Fibroblast of lung (primary cell): Measurements from ENCODE around the gene WASHC4. TPM values are rescaled to one million over a fixed set of nuclear protein-coding genes. Genes with fewer than 3 reads are reported as not detected.

Source experiments
- DNase-seq, 2 donors: peaks; one replicate each; pipeline versions ENCODE4 v3.0.0 to v3.0.0-alpha.2; 2010; ENCODE audit warnings: low read depth in 2 of 2
- H2AFZ ChIP-seq: 2 replicates; pipeline ENCODE4 v1.5.1; 2012; ENCODE audit warnings: low read length, control low read depth, inconsistent platforms
- H3K27ac ChIP-seq: 2 replicates; pipeline ENCODE4 v1.5.1; 2011; ENCODE audit warnings: low read length, control low read depth; ENCODE audit not compliant: insufficient read depth
- H3K27me3 ChIP-seq: 2 replicates; pipeline ENCODE4 v1.5.1; 2011; ENCODE audit warnings: mild to moderate bottlenecking, low read length; ENCODE audit not compliant: control insufficient read depth, insufficient read depth
- H3K36me3 ChIP-seq: 2 replicates; pipeline ENCODE4 v1.5.1; 2011; ENCODE audit warnings: low read length; ENCODE audit not compliant: control insufficient read depth, insufficient read depth
- H3K4me1 ChIP-seq: 2 replicates; pipeline ENCODE4 v1.5.1; 2011; ENCODE audit warnings: low read length; ENCODE audit not compliant: control insufficient read depth, insufficient read depth; ENCODE audit errors: extremely low read depth
- H3K4me2 ChIP-seq: 2 replicates; pipeline ENCODE4 v1.5.1; 2011; ENCODE audit warnings: low read length, control low read depth; ENCODE audit not compliant: insufficient read depth; ENCODE audit errors: extremely low read depth
- H3K4me3 ChIP-seq, 4 experiments: fragments of 200-600 bp in 1 of 4; sonication (generic) in 1 of 4; replicated peaks in 1 of 4; 2 replicates each; pipeline ENCODE4 v1.5.1; 2011 to 2016; ENCODE audit warnings: low read length in 4 of 4, low read depth in 3 of 4, mild to moderate bottlenecking in 3 of 4, control low read depth in 2 of 4, inconsistent platforms in 1 of 4, mixed read lengths in 1 of 4; ENCODE audit not compliant: insufficient read depth in 1 of 4; ENCODE audit errors: control extremely low read depth in 1 of 4
- H3K79me2 ChIP-seq: 2 replicates; pipeline ENCODE4 v1.5.1; 2012; ENCODE audit warnings: mild to moderate bottlenecking, low read length, inconsistent platforms; ENCODE audit not compliant: control insufficient read depth, insufficient read depth
- H3K9ac ChIP-seq: 2 replicates; pipeline ENCODE4 v1.5.1; 2011; ENCODE audit warnings: mild to moderate bottlenecking, low read length, control low read depth; ENCODE audit not compliant: insufficient read depth
- H3K9me3 ChIP-seq: 2 replicates; pipeline ENCODE4 v1.5.1; 2012; ENCODE audit warnings: low read depth, low read length; ENCODE audit not compliant: control insufficient read depth, insufficient read depth
- H4K20me1 ChIP-seq: 2 replicates; pipeline ENCODE4 v1.5.1; 2011; ENCODE audit warnings: low read length; ENCODE audit not compliant: control insufficient read depth, insufficient read depth; ENCODE audit errors: extremely low read depth
- EZH2 ChIP-seq: IDR thresholded peaks from 2 replicates; pipeline ENCODE4 v1.5.1; 2012; ENCODE audit warnings: low read length, control low read depth, mild to moderate bottlenecking; ENCODE audit errors: missing control alignments
- polyA plus RNA-seq, 2 donors: library from polyadenylated mRNA; depleted of rRNA in 1 of 2; stranded (reverse) in 1 of 2; unstranded in 1 of 2; fragments of >200 nt; gene quantifications; 2 replicates each; pipeline ENCODE4 v1.2.1, GENCODE V29; 2011 to 2012; ENCODE audit warnings: missing spikeins in 1 of 2
- total RNA-seq: library from RNA; depleted of rRNA; stranded (reverse); fragments of >200 nt; gene quantifications from 2 replicates; pipeline ENCODE4 v1.2.1, GENCODE V29; 2014
- TF ChIP-seq, protein P1 (sequence below), 2 donors: IDR thresholded peaks in 1 of 2; conservative IDR thresholded peaks in 1 of 2; 1 replicate in 1 of 2; 2 replicates in 1 of 2; pipeline ENCODE4 v1.5.1; 2011 to 2012; ENCODE audit warnings: low read length in 2 of 2, control low read depth in 1 of 2, inconsistent platforms in 1 of 2, low read depth in 1 of 2, mild to moderate bottlenecking in 1 of 2

The WASHC4 gene
- total and polyA plus RNA-seq, 2 donors (not counting 1 experiment from before 2014, with no cell fraction given) = 56.5 to 98.3 TPM

DNA sequence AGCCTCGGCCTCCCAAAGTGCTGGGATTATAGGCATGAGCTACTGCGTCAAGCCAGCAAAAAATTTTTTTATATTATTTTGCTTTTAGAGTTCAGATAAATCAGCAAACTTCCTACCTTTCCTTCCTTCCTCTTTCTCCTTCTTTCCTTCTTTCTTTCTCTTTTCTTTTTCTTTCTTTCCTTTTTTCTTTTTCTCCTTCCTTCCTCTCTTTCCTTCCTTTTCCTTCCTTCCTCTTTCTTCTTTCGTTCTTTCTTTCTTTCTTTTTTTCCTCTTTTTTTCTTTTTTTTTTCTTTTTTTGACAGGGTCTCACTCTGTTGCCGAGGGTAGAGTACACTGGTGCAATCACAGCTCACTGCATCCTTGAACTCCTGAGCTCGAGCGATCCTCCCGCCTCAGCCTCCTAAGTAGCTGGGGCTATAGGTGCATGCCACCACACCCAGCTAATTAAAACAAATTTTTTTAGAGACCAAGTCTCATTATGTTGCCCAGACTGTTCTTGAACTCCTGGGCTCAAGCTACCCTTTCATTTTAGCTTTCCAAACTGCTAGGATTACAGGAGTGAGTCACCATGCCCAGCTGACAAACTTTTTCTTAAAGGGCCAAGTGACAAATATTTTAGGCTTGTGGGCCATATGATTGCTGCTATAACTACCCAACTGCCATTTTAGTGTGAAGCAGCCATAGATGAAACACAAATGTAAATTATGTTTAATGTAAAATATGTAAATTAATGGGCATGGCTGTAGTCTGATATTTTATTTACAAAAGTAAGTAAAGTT is 7.1 kb upstream of the WASHC4 start:
- no peaks in the 10 kb centered on the region for H3K36me3 ChIP-seq
- H3K27ac ChIP-seq = peak overlapping the region; percentile 13

DNA sequence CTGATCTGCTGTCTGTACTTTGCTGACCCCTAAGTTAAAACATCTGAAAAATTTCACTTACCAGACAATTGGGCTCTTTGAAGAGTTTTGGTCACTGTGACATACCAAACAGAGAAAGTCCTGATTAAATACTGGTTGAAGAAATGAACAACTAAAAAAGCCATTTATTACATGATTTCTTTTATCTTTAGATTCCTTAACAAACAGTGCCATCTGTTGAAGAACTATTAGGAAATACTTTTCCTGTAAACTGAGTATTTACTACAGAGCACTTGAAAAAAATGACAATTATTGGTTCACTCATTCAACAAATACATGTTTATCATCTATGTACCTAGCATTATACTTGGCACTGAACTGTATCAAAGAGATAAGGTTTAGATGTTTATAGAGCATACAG is 6.5 kb upstream of the WASHC4 start:
- H3K27me3 ChIP-seq = no peaks in the 10 kb centered on the region
- H3K4me3 ChIP-seq = no peak overlapping the region
- H3K9me3 ChIP-seq = no peaks in the 10 kb centered on the region
- H2AFZ ChIP-seq = no peak overlapping the region
- peak in 1 of 2 donors; percentile 63 for DNase-seq
- H3K36me3 ChIP-seq = no peaks in the 10 kb centered on the region
- no peak overlapping the region for H3K27ac ChIP-seq
- H3K79me2 ChIP-seq = no peaks in the 10 kb centered on the region
- H3K4me2 ChIP-seq = no peak overlapping the region
- TF ChIP-seq, protein P1, sequence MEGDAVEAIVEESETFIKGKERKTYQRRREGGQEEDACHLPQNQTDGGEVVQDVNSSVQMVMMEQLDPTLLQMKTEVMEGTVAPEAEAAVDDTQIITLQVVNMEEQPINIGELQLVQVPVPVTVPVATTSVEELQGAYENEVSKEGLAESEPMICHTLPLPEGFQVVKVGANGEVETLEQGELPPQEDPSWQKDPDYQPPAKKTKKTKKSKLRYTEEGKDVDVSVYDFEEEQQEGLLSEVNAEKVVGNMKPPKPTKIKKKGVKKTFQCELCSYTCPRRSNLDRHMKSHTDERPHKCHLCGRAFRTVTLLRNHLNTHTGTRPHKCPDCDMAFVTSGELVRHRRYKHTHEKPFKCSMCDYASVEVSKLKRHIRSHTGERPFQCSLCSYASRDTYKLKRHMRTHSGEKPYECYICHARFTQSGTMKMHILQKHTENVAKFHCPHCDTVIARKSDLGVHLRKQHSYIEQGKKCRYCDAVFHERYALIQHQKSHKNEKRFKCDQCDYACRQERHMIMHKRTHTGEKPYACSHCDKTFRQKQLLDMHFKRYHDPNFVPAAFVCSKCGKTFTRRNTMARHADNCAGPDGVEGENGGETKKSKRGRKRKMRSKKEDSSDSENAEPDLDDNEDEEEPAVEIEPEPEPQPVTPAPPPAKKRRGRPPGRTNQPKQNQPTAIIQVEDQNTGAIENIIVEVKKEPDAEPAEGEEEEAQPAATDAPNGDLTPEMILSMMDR (conservative IDR thresholded peaks at IDR 0.05 in 1 of 2, IDR thresholded peaks at IDR 0.05 in 1 of 2; ENCODE audit: low read depth in 1 of 2, low read length in 2 of 2) = no peak
- no peak for TF ChIP-seq EZH2
- H3K9ac ChIP-seq = no peak overlapping the region
- H4K20me1 ChIP-seq = no peaks in the 10 kb centered on the region
- H3K4me1 ChIP-seq = peaks cover 2% of the 10 kb centered on the region

More for the DNA sequence above, 7.1 kb upstream of the WASHC4 start:
- Histone ChIP-seq H3K4me2 (no peak overlapping the region), H2AFZ (peak overlapping the region; percentile 59), H3K9me3 (no peaks in the 10 kb centered on the region), H4K20me1 (no peaks in the 10 kb centered on the region), H3K4me3 (no peak overlapping the region), H3K27me3 (no peaks in the 10 kb centered on the region), H3K9ac (no peak overlapping the region), H3K4me1 (peaks cover 2% of the 10 kb centered on the region), H3K79me2 (no peaks in the 10 kb centered on the region)
- DNase-seq = peak; percentile 67 to 81
- TF ChIP-seq EZH2 = no peak
- TF ChIP-seq, protein P1 (conservative IDR thresholded peaks at IDR 0.05 in 1 of 2, IDR thresholded peaks at IDR 0.05 in 1 of 2; ENCODE audit: low read depth in 1 of 2, low read length in 2 of 2) = no peak

DNA sequence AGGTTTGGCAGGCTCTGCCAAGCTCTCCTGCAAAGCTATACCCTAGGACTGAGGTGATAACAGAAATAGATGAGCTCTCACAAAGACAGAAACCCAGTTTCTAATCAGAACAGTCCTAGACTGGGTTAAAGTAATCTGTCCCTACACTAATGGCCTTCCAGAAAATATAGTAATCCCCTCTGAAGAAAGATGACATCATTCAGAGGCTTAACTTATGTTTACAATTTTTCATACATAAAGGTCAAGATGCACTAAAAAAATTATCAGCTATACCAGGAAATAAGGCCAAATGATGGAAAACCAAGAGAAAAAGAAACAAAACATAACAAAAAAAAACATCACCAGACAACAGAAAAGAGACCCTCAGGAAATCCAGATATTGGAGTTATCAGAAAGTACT is 4.9 kb upstream of the WASHC4 start:
- Histone ChIP-seq H3K9me3 (no peaks in the 10 kb centered on the region), H4K20me1 (no peaks in the 10 kb centered on the region), H2AFZ (no peak overlapping the region), H3K4me2 (no peak overlapping the region), H3K4me3 (no peak overlapping the region), H3K4me1 (peaks cover 2% of the 10 kb centered on the region), H3K36me3 (no peaks in the 10 kb centered on the region), H3K9ac (no peak overlapping the region), H3K79me2 (peaks cover under 1% of the 10 kb centered on the region), H3K27me3 (no peaks in the 10 kb centered on the region), H3K27ac (no peak overlapping the region)
- DNase-seq = no peak
- no peak for TF ChIP-seq EZH2
- TF ChIP-seq, protein P1 (conservative IDR thresholded peaks at IDR 0.05 in 1 of 2, IDR thresholded peaks at IDR 0.05 in 1 of 2; ENCODE audit: low read depth in 1 of 2, low read length in 2 of 2) = no peak
